Stimulated activated CD8-positive, alpha-beta memory T cell treated with anti-CD3 and anti-CD28 coated beads, Interleukin-2, amount 100 ng/mL, for 1 hour (primary cell): ENCODE measurements around the gene MOCOS.

Experiments used
- DNase-seq, 2 donors: peaks; one replicate each; pipeline ENCODE4 v3.0.0-alpha.2; 2020; ENCODE audit warnings: low read depth in 2 of 2

Gene MOCOS

GRCh38 chr18:36303211-36303844 is 116.0 kb downstream of the MOCOS start:
- DNase-seq: no peak

GRCh38 chr18:36304723-36305122 is 117.4 kb downstream of the MOCOS start:
- DNase-seq: no peak

GRCh38 chr18:36305375-36305774 is 118.1 kb downstream of the MOCOS start:
- DNase-seq: no peak

GRCh38 chr18:36307513-36307912 is 120.2 kb downstream of the MOCOS start:
- no peak for DNase-seq

GRCh38 chr18:36308711-36309435 is 121.6 kb downstream of the MOCOS start:
- no peak for DNase-seq

GRCh38 chr18:36309436-36310391 is 122.4 kb downstream of the MOCOS start:
- DNase-seq: no peak

- no peak for DNase-seq
Measured at GRCh38 chr18:36311026-36311570, 123.8 kb downstream of the MOCOS start.

- DNase-seq: no peak
Measured at GRCh38 chr18:36312806-36313395, 125.6 kb downstream of the MOCOS start.

- no peak for DNase-seq
Measured at GRCh38 chr18:36314098-36314497, 126.8 kb downstream of the MOCOS start.

- DNase-seq: no peak
Measured at GRCh38 chr18:36314754-36315153, 127.5 kb downstream of the MOCOS start.

GRCh38 chr18:36315736-36316135 is 128.4 kb downstream of the MOCOS start:
- DNase-seq: no peak

GRCh38 chr18:36316246-36316645 is 128.9 kb downstream of the MOCOS start:
- no peak for DNase-seq
